Left renal cortex interstitium (tissue), 4 donors: ENCODE data around the gene STX16. TPM values are rescaled to one million over a fixed set of nuclear protein-coding genes. Genes with fewer than 3 reads are reported as not detected.
A peak's percentile ranks its signal among the peaks of the same experiment; 100 is the strongest.

Experiments used
- DNase-seq, 4 donors: peaks; one replicate each; pipeline ENCODE4 v3.0.0-alpha.2; 2013; ENCODE audit warnings: low read depth in 4 of 4, low spot score in 2 of 4, missing footprints in 1 of 4
- polyA plus RNA-seq, 4 donors: library from polyadenylated mRNA; unstranded; fragments of 120-200 nt; gene quantifications; one replicate each; pipeline ENCODE4 v1.2.1, GENCODE V29; 2013; ENCODE audit not compliant: insufficient read length in 4 of 4

The STX16 gene, protein sequence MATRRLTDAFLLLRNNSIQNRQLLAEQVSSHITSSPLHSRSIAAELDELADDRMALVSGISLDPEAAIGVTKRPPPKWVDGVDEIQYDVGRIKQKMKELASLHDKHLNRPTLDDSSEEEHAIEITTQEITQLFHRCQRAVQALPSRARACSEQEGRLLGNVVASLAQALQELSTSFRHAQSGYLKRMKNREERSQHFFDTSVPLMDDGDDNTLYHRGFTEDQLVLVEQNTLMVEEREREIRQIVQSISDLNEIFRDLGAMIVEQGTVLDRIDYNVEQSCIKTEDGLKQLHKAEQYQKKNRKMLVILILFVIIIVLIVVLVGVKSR
- 100 to 1,000 TPM in 1 of 4 donors, 10 to 100 TPM in 3; 37.5 to 103 (median 66.7) TPM for polyA plus RNA-seq

DNA sequence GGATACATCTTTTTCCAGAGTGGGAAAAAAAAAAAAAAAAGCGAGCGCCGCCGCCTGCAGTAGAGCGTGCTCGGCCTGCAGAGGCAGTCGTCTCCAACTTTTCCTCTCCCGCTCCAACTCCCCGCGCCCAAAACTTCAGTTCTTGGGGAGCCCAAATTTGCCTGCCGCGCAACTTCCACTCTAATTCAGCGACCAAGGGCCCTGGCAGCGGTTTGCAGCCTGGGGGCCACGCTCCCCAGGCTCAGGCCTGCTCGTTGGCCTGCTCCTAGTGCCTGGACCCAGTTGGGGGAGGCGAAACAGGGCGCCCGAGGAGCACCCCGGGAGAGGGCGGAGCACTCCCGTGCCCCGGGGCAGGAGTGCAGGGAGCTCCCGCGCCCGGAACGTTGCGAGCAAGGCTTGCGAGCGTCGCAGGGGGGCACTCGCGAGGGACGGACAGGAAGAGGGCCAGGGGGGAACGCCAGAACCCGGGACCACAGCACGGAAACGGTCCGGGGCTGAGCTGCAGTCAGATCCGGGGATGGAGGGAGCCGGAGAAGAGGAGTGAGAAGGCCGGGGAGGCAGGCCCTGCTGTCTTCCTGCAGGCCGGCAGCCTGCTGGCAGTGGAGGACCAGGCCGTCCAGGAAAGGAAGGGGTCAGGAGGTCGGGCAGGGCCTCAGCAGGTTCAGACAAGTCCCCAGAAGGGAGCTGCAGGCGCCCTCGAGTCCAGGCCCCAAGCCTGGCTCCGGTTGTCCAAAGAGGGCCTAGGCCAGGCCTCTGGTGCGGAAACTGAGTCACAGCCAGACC is at the start of gene STX16:
TSS of gene STX16 (plus strand) at position 508 of the 783 bp plus-strand sequence. CDS start 724 bp downstream, outside the sequence.
- peak; percentile 78 to 88 (median 80) for DNase-seq

DNA sequence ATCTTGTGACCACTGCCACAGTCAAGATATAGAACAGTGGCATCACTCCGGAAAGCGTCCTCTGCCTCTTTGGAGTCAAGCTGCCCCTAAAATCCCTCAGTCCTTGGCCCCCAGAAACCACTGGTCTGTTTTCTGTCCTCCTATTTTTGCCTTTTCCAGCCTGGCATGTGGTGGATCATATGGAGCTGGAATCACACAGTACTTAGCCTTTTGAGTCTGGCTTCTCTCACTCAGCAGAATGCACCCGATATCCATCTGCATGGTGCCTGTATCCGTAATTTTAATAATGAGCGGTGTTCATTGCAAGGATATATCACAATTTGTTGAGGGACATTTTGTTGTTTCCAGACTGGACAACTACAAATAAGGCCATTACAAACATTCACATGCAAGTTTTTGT is 49.0 kb upstream of the STX16 start:
- DNase-seq, result no peak

DNA sequence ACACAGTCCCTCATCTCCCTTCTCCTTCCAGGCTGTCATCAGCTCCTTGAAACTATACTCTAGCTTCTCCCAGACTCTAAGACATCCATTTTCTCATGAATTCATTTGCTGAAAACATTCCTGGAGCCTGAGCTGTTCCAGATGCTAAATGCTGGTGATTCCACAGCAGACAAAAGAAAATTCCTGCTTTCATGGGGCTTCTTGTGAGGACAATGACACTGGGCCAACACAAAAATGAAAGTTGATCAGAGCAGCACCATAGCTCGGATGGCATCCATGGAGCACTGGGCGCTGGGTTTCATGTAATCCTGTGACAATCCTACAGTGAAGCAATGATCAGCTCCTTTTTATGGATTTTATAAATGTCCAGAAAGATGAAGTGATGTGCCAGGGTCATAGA is 47.4 kb upstream of the STX16 start:
- no peak for DNase-seq

DNA sequence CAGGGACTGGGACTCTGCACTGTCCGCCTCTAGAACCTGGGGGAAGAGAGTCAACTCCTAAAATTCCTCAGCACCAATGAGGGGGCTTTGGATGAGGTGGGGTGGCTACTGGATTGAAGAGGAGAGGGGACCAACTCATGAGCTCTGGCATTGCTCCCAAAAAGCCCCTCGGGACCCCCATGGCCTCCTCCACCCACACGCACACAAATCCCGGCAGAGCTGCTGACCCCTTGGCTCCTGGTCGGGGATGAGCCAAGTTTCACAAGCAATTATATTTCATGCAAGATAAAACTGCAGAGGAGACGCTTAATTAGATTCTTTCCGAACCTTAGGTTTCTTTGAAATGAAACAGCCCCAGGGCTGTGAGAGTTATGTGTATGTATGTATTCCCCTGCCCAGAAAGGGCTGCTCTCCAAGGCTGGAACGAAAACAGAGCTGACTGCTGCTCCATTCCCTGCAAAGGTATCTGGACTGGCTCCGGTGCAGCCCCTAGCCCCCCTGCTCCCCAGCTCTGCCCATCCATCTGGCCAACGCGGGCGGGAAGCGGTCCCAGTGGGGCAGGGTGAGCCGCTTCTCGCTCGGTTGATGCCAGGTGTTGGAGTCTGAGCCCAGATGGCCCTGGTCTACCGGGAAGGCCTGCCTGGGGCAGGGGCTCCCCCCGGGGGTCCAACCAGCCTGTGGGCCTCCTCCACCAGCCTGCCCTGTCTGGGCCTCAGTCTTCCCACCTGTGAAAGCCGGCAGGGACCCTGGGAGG is 46.8 kb upstream of the STX16 start:
- DNase-seq, result no peak

DNA sequence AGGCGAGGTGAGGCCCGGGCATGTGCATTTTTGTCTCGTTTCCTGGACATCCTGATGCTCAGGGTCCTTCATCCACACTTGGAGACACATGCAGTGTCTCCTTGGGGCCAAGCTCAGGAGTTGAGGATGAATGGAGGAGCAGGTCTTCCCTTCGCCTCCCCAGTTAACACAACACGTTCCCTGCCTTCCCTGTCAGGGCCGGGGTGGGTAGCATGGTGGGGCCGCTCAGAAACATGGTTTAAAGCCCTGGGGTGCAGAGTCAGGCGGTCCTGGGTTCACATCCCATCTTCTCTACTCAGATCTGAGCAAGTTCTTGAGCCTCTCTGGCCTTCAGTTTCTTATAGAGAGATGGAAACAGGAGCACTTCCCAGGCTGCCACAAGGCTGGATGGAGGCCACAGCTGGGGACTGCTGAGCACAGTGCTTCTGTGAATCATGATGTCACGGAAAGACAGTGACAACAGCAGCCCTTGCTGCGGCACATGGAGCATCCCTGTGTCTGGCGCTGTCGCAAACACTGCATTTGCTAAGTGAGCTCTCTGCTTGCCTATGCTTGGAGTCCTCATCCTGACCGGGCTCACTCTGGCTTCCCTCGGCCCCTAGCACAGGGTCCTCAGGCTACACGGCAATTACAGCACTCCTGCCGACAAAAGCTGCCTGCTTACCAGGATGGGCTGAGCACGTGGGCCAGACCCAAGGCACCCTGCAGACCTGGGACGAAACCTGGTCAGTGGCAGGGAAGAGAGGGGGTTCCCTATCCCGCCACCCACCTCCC is 45.6 kb upstream of the STX16 start:
- DNase-seq, result no peak

DNA sequence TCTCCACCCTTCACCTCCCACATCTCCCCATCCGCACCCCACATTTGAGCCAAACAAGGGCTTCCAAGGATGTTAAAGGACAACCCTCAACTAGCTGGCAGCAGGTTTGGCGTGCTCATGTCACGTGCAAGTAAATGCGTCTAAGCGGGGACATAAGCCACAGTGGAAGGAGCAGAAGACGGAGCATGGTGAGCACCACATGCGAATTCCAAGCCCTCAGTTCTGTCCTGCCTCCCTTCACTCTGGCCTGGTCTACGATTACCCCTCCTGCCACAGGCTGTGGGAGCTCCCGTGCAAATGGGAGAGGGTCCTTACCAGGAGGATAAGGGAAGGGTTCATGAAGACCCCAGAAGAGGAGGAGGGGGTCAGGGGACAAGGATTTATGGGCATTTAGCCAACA is 44.9 kb upstream of the STX16 start:
- no peak for DNase-seq

DNA sequence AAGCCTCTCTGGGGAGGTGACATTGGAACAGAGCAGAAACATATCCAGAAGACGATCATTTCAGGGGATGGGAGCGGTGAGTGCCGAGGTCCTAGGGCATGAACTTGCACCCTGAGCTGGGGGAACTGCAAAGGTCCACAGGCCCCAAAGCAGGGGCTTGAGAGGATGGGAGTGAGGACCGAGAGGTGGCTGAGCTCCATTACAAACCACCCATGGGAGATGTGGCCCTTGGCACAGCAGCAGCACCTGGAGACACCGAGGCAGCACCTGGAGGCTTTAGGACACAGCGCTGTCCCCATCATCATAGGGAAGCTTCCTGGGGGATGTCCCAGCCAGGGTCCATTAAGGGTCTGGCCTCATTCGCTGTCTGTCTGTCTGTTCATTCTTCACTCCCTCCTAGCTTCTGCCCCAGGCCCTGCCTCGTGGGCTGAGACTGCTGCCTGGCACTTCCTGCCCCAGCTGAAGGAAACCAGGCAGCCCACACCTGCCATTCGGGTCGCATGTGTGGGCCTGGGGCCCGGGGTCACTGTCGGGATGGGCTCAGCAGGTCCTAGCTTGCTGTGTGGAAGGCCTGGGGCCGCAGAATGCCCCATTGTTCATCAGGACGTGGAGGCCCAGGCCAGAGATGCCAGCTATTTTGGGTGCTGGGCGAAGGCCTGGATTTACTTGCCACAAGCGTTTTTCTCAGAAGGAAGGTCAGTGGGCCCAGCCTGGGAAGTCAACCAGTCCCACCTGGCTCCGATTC is 42.8 kb upstream of the STX16 start:
- DNase-seq, result no peak

DNA sequence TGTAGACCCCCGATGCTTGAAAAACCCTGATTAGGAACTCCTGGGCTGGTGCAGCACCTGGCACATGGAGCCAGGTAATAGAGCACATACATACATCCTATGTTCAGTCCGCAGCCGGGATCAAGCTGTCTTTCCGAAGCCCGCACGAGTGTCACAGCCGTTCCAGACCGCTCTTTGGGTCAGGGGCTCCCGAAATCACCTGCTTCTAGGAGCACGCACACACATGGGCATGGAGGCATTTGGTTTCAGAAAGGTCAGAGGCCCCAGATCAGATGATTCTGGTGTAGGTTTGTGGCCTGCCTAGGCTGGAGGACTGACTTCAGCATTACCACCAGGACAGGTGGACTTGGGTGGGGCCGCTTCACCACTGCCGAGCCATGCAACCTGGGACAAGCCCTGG is 42.1 kb upstream of the STX16 start:
- no peak for DNase-seq

DNA sequence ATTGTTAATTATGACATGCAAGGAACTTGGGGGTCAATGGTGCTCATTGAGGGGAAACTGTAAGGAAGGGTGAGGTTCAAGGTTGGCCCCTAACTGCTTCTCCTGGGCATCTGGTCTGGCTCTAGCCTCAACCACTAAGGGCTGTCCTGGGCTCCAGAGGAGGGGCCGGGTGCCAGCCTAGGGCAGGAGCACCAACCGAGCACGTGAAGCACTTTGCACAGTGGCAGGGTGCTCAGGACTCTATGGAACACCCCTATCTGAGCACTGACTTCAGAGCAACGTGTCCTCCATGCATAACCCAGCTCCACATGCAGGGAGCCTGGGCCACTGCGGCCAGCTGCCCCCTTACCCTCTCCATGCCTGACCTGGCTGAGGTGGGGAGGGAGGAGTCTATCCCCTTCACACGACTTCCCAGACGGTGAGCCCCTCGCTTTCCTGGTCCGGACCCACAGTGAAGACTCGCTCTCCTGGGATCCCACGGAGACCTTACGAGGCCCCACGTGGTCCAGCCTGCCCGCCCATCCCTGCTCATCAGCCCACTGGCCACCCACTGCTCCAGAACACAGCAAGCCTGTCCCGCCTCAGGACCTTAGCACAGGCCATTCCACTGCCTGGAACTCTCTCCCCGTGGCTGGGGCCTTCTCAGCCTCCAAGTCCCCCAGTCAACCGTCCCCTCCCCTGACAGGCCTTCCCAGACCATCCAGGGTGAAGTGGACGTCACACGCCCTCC is 40.8 kb upstream of the STX16 start:
- DNase-seq, result no peak

DNA sequence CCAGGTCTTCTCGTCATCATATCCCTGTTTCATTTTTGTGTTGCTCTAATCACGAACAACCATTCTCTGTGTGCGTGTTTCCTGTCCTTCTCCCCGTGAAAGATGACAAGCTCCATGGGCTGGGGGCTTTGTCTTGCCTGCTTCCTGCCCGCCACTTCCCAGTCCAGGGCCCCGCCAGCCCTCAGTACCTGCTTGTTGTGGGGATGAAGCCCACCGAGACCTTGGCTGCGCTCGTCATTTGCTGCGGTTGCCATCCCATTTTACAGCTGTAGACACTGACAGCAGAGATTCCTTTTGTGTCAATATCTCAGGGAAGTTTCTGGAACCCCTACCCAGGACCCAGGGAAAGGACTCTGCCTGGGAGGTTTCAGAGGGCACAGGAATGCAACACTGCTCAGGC is 40.3 kb upstream of the STX16 start:
- DNase-seq, result no peak

DNA sequence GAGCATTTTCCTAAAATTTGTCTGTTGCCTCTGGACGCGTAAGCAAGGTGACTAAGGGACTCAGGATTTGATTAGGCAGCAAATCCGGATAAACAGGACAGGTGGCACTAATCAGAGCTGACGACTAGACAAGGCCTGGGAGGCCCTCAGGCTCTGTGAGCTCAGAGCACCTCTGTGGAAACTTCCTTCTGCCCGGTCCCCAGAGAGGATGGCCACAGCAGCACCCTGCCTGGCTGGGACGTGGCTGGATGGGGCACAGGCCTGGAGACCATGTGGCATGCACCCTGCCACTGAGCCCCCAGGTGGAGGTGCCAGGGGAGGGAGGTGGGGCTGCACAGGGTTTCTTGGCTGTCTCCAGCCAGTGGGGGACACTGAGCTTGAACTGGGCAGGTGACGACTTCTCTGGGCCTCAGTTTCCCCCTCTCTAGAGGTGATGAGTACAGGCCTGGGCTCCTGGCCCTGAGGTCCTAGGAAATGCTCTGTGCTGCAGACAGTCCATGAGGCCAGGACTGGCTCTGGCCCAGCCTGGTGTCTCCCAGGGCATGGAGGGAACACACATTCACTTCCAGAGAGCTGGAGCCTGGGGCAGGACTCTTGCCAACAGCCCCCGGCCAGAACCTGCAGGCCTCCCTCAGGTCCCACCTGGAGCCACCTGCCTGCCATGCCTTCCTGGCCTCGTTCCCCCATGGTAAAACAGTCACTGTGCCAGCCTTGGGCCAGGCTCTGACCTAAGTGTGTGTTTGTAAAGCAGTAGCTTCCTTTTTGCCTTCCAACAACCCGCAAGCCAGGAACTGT is 39.6 kb upstream of the STX16 start:
- DNase-seq, result no peak

DNA sequence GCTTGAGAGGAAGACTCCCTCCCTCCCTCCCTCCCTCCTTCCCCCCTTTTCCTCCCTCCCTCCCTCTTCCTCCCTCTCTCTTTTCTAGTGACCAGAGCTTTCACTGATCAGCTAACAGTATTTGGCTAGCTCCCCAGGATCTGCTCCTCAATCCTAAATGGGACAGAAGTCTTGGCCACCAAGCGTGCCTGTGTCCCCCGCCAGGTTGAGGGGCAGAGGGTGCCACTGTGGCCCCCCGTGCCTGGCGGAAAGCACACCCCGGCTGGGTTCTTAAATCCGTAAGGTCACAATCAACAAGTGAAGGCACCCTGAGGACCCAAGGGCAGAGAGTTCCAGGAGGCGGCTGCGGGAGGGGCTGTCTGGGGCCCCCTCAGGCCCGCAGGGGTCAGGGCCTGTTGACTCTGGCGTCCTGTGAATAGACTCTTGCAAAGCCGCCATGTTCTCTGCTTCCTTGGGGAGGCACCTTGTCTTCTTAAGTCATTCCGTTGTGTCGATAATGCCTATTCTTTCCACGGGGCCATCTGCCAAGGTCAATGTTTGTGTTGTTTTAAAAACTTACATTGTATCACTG is 38.9 kb upstream of the STX16 start:
- DNase-seq, result no peak

DNA sequence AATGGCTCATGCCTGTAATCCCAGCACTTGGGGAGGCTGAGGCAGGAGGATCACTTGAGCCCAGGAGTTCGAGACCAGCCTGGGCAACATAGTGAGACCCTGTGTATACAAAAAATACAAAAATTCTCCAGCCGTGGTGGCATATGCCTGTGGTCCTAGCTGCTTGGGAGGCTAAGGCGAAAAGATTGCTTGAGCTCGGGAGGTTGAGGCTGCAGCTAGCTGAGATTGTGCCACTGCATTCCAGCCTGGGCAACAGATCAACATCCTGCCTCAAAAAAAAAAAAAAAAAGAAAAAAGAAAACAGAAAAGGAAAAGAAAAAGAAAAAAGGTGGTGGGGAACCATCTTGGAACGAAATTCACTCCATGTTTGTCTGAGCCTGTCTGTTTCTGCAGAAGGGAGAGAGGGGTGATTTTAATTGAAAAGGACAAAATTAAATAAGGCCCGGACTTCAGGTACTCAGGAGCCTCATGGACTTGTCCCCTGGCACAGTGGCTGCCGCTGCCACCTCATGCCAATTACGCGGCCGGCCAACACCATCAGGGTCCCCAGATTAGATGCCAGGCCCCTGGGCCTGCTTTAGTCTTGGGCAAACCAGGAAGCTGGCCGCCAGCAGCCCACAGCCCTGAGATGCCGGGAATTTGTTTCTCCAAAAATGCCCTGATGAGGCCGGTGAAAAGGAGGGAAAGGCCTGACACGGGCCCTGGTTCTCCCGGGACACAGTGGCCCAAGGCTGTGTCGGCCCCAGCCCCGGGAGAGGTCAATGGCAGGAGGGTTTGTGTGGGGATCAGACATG is 37.8 kb upstream of the STX16 start:
- DNase-seq, result no peak

DNA sequence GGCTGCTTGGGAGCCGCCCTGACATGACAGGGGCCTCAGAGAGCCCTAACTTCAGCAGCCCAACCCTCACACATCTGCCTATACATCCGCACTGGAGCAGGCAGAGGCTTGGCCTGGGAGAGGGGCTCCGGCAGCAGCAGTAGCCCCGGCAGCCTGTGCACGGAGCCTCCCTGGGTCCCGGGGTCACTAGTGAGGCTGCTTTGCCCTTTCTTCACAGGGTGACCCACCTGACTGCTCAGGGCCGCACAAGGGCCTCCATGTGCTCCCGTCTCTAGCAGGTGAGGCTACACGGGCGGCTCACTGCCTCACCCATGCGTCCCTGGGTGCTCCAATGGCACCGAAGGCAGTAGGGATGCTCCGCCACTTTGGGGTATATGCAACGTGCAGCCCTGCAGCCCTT is 36.7 kb upstream of the STX16 start:
- no peak for DNase-seq

DNA sequence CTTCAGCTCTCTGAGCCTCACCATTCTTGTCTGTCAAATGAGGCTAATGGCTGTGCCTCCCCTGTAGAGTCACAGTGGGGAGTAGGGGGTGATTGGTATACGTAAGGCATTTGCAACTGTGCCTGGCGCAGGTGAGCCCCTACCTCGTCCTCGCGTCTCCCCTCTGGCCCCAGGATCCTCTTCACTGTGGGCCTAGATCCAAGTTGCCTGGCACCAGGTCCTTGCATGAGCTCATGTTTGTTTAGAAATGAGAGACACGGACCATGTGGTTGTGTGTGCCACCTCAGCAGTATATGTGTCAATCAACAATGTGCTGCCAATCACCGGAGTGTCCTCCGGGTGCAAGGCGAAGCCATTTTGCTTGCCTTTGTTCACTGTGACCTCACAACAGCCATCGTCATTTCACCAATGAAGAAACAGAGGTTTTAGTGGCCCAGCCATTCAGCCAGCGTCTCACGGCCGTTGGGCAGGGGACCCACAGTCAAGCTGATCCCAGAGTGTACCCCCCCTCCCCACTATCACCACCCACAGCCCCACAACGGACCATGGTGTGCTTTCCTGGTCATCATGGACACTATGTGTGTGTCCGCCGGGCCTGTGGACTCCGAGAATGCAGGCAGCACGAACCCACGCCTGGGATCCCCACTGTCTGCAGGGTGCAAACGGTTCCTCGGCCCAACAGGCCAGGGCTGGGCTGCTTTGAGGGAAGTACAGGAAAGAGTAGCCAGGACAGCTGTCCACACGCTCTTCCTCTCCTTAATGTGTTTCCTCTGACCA is 35.9 kb upstream of the STX16 start:
- no peak for DNase-seq

DNA sequence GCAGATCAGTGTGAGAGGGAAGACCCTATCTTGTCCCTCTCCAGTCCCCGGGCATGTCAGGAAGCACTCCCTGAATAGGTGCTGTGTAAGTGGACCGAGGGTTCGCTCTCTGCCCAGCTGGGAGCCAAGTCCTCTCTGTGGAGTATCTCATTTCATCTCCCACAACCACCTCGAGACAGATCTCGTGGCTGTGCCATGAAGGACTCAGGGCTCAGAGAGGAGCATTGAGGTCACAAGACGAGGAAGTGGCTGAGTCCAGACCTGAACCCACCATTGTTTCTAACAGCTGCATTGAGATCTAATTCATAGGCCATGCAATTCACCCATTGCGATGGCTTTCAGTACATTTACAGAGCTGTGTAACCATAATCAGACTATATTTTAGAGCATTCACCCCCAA is 34.7 kb upstream of the STX16 start:
- no peak for DNase-seq
